GM12891 (cell line): Measurements from ENCODE around the gene PABPC3.
A peak's percentile ranks its signal among the peaks of the same experiment; 100 is the strongest.

Experiments used
- DNase-seq: peaks from one replicate; pipeline ENCODE4 v3.0.0; 2011; ENCODE audit warnings: low spot score; ENCODE audit not compliant: insufficient read length
- FAIRE-seq: peaks from 2 replicates; lab custom pipeline; 2011; peaks lifted over from hg19 to GRCh38; lab: Jason Lieb, UNC
- PAX5 ChIP-seq: IDR thresholded peaks from 2 replicates; pipeline ENCODE4 v1.6.1; 2011; ENCODE audit warnings: low read length, moderate library complexity, mild to moderate bottlenecking; ENCODE audit not compliant: insufficient read depth, severe bottlenecking
- POLR2A ChIP-seq: IDR thresholded peaks from 2 replicates; pipeline ENCODE4 v1.6.1; 2011; ENCODE audit warnings: low read depth, low read length, control low read depth
- POLR2AphosphoS5 ChIP-seq: IDR thresholded peaks from 2 replicates; pipeline ENCODE4 v1.6.1; 2011; ENCODE audit warnings: low read depth, low read length, control low read depth
- POU2F2 ChIP-seq: IDR thresholded peaks from 2 replicates; pipeline ENCODE4 v1.6.1; 2011; ENCODE audit warnings: low read depth, mild to moderate bottlenecking, control low read depth, low read length, moderate library complexity
- SPI1 ChIP-seq: IDR thresholded peaks from 2 replicates; pipeline ENCODE4 v1.6.1; 2011; ENCODE audit warnings: low read depth, low read length, control low read depth
- TAF1 ChIP-seq: IDR thresholded peaks from 2 replicates; pipeline ENCODE4 v1.6.1; 2011; ENCODE audit warnings: low read depth, low read length, control low read depth

PABPC3 gene

DNA sequence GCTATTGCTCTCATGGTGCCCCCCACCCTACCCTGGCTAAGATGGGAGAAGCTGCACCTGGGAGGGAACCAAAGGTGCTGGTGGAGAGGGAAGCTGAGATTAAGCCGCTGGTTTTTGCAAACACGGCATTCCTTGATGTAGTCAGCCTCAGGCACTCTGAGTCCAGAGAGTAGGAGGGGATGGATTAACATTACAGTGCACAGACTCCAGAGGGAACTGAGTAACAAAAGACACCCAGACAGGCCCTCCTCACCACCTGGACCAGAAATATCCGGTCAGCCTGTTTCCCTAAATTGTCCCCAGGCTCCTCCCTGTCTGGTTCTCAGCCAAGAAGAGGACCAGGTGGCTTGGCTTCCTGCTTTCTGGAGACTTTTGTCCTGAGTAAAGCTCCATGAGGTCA is 28.9 kb upstream of the PABPC3 start:
- TF ChIP-seq POU2F2: no peak
- TF ChIP-seq POLR2AphosphoS5: no peak
- no peak for TF ChIP-seq POLR2A
- TF ChIP-seq PAX5: no peak
- no peak for TF ChIP-seq TAF1
- no peak for TF ChIP-seq SPI1
- DNase-seq (no peak), FAIRE-seq (no peak)

DNA sequence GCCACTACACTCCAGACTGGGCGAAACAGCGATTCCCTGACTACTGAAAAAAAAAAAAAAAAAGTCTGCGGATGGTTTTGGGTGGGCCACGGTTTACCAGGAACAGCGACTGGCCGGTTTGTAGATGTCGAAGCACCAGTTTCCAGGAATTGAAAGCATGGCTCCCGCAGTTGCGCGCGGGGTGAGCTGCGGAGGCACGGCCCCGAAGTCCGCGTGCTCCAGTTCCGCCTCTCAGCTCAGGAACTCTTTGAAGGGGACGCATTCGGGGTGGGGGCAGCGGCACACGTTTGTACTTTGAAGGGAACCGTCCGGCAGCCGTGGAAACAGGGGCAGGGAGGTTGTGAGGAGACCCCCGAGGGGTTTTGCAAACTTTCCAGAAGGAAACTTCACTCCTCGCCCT is 27.1 kb upstream of the PABPC3 start:
- TF ChIP-seq POLR2A: no peak
- no peak for TF ChIP-seq TAF1
- no peak for TF ChIP-seq PAX5
- no peak for TF ChIP-seq SPI1
- no peak for TF ChIP-seq POU2F2
- no peak for TF ChIP-seq POLR2AphosphoS5
- no peak for FAIRE-seq
- DNase-seq: no peak

DNA sequence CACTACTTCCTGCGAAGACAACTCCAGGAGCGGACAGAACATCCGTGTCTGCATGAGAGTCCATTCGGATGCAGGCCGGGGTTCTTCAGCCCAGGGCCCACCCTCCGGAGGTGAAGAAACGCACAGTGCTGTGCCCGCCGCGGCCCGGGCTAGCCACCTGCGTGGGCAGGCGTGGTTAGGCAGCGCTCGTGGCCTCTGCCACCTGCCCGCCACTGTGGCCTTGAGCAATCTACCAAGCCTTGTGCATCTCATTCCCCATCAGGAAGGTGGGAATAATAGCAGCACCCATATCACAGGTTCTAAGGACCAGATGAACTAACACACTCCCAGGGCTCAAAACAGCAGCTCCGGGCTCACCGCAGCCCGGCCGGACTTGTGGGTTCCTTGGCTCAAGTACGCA is 26.7 kb upstream of the PABPC3 start:
- TF ChIP-seq POLR2A: no peak
- TF ChIP-seq SPI1: no peak
- no peak for TF ChIP-seq TAF1
- no peak for TF ChIP-seq POU2F2
- no peak for TF ChIP-seq PAX5
- TF ChIP-seq POLR2AphosphoS5: no peak
- no peak for FAIRE-seq
- no peak for DNase-seq

DNA sequence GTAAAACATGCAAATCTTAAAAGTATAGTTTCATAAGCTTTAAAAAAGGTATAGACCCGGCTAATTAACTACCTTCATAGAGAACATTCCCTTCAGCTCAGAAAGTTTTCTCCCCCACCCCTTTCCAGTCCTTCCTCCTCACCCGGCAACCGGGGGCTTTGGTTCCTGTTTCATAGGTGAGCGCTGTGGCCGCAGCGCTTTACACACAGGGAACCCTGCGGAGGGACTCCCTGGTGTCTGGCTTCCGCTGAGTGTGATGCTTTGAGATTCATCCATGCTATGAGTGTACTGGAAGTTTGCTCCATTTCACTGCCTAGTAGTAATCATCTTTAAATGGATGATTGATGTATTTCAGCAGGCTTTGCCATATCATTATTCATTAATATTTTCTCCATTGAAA is 26.0 kb upstream of the PABPC3 start:
- no peak for DNase-seq
- no peak for TF ChIP-seq TAF1
- no peak for TF ChIP-seq PAX5
- TF ChIP-seq SPI1: no peak
- no peak for TF ChIP-seq POLR2AphosphoS5
- no peak for TF ChIP-seq POLR2A
- no peak for TF ChIP-seq POU2F2
- FAIRE-seq: no peak

DNA sequence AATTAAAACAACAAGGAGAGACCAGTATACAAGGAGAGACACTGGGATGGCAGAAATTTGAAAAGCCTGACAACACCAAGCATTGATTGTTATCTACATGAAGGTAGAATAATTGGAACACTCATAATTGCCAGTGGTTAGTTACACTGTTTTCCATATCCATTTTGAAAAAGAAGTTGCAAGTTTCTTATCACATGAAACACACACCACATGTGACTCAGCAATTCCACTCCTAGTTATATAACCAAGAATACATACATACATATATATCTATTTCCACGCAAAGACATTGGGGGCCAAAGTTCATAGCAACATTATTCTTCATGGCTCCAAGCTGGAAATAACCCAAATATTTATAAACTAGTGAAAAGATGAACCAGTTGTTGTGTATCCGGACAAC is 15.2 kb upstream of the PABPC3 start:
- TF ChIP-seq TAF1 (no peak), POLR2A (no peak), POLR2AphosphoS5 (no peak), PAX5 (no peak), POU2F2 (no peak)
- DNase-seq (no peak), FAIRE-seq (no peak)

DNA sequence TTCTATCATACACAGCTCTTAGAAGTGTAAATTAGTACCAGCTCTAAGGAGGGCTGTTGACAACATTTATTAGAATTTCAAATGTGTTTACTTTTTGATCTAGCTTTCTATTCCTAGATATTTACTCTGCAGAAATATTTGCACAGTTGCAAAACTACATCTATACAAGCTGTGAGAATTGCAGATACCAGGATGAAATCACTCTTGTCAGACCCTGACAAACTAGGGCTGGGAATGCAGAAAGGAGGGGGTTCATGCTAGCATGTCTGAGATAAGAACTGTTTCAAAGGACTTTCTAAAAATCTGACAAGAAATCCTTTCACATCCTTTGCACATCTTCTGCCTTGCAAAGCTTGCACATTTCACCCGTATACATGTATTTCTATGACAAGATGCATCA is 11.8 kb upstream of the PABPC3 start:
- no peak for DNase-seq
- no peak for FAIRE-seq
- TF ChIP-seq SPI1: no peak

DNA sequence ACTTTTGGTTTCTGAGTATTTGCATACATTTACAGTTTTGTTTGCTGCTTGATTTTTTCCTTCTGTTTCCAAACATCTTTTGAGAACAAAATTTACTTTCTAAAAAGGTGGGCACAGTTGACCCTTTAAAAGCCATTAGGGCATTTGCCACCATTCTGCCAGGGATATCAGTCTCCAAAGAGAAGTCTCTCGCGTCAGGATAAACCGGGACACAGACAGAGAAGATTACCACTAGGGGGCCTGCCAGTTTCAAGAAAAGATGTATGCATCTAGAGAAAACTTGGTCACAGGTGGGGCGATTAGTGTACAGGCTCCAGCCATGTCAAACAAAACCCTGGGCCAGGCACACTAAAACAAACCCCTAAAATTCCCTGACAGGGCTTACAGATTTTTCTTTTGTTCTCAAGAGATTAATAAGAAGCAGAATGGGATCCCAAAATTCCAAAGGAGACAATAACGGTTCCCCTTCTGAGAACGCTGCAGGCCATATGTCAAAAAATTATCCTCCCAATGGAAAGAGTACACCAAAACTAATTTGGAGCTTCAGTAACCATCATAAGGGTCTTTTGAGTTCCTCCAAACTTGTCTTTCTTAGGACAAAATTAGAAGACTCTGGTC is 10.7 kb upstream of the PABPC3 start:
- FAIRE-seq: peak; percentile 72
- DNase-seq: no peak
- TF ChIP-seq POLR2AphosphoS5: no peak
- no peak for TF ChIP-seq SPI1
- no peak for TF ChIP-seq PAX5
- no peak for TF ChIP-seq TAF1
- no peak for TF ChIP-seq POLR2A
- TF ChIP-seq POU2F2: no peak

DNA sequence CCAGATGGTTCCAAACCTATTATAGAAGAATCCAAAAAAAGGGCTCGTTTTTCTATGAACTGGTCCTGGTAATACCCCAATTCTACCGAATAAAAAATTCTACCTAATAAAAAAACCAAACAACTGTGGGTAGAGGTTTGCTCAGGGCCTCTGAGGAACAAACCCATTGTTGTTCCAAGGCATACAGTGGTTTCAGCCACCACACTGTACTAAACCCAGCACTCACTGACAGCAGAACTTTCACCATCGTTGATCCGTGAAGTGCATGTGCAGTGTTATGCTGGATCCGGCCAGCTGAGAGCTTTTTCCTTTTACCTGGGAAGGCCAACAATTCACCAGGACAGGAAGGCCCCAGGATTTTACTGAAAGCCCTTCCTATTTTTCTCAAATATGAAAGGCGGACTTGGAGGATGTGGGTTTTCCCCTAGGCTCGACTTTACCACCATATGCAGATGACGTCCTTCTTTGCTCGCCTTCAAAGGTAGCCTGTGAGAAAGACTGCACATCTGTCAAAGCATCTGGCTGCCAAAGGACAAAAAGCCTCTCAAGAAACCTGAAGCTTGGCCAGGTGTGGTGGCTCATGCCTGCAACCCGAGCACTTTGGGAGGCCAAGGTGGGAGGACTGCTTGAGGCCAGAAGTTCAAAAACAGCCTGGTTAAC is 7.2 kb upstream of the PABPC3 start:
- no peak for FAIRE-seq
- TF ChIP-seq POLR2AphosphoS5 (no peak), PAX5 (no peak), POLR2A (no peak), POU2F2 (peak; percentile 36; the same call in 1 of the 2 replicates), SPI1 (no peak), TAF1 (no peak)
- DNase-seq: no peak

DNA sequence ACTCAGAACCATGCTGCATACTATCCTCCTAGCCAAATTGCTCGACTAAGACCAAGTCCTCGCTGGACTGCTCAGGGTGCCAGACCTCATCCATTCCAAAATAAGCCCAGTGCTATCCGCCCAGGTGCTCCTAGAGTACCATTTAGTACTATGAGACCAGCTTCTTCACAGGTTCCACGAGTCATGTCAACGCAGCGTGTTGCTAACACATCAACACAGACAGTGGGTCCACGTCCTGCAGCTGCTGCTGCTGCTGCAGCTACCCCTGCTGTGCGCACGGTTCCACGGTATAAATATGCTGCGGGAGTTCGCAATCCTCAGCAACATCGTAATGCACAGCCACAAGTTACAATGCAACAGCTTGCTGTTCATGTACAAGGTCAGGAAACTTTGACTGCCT is 1.5 kb downstream of the PABPC3 start:
- TF ChIP-seq POU2F2 (no peak), TAF1 (no peak)
- FAIRE-seq: no peak
- DNase-seq: no peak

DNA sequence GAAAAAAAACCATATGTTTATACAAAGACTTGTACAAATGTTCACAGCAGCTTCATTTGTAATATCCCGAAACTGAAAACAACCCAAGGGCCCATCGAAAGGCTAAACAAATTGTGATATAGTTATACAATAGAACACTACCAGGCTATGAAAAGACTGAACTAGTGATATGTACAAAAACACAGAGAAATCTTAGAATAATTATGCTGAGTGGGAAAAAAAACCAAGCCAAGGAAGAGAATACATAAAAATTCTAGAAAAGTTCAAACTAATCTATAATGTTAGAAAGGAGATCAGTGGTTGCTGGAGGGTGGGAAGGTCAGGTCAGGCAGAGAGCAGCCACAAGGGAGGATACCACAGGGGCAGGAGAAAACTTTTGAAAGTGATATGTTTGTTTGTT is 7.8 kb downstream of the PABPC3 start:
- no peak for TF ChIP-seq POU2F2
- TF ChIP-seq POLR2A: no peak
- no peak for TF ChIP-seq PAX5
- TF ChIP-seq POLR2AphosphoS5: no peak
- TF ChIP-seq SPI1: no peak
- no peak for TF ChIP-seq TAF1
- FAIRE-seq (no peak), DNase-seq (no peak)

DNA sequence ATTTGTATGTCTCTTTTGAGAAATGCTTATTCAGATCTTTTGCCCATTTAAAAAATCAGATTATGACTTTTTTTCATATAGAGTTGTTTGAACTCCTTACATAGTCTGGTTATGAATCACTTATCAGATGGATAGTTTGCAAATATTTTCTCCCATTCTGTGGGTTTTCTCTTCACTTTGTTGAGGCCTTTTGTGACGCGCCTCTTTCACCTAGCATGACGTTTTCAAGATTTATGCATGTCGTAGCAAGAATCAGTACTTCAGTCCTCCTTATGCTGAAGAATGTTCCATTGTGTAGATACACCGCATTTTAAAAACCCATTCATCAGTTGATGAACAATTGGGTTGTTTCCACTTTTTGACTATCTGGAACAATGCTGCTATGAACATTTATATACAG is 13.4 kb downstream of the PABPC3 start:
- FAIRE-seq (no peak), DNase-seq (no peak)
- no peak for TF ChIP-seq POU2F2
- no peak for TF ChIP-seq PAX5
- TF ChIP-seq POLR2AphosphoS5: no peak
- TF ChIP-seq TAF1: no peak
- TF ChIP-seq SPI1: no peak
- TF ChIP-seq POLR2A: no peak
